H1 (cell line): ENCODE measurements around the gene RTTN. TPM values are rescaled to one million over a fixed set of nuclear protein-coding genes. Genes with fewer than 3 reads are reported as not detected.

Source experiments
- CTCF ChIA-PET: fragments of 300-600 bp; sonication (Branson Sonifier 250); formaldehyde crosslinking; loops from one replicate; lab custom pipeline; 2021; ENCODE audit not compliant: partially characterized antibody; lab: Charles Lee
- POLR2A ChIA-PET: fragments of 300-600 bp; sonication (Branson Sonifier 250); formaldehyde crosslinking; loops from one replicate; lab custom pipeline; 2021; ENCODE audit warnings: inconsistent platforms; ENCODE audit not compliant: partially characterized antibody; lab: Charles Lee
- DNase-seq, 2 experiments: peaks; one replicate each; pipeline versions ENCODE4 v3.0.0 to v3.0.0-alpha.2; 2010 to 2022; ENCODE audit warnings: low spot score in 2 of 2, low read depth in 1 of 2, mixed read lengths in 1 of 2
- FAIRE-seq: peaks from 2 replicates; lab custom pipeline; 2011; peaks lifted over from hg19 to GRCh38; lab: Jason Lieb, UNC
- H2AFZ ChIP-seq: 2 replicates; pipeline ENCODE4 v1.8.1; 2012; ENCODE audit warnings: low read length, inconsistent platforms
- H2AK5ac ChIP-seq: 2 replicates; pipeline ENCODE4 v1.6.1; 2013; ENCODE audit warnings: low read depth, low read length
- H2BK120ac ChIP-seq: replicated peaks from 2 replicates; pipeline ENCODE3; 2013; ENCODE audit warnings: low read depth, low read length, inconsistent platforms
- H2BK12ac ChIP-seq: 2 replicates; pipeline ENCODE4 v1.6.1; 2013; ENCODE audit warnings: low read depth, low read length
- H2BK15ac ChIP-seq: 2 replicates; pipeline ENCODE4 v1.6.1; 2013; ENCODE audit warnings: low read length
- H2BK20ac ChIP-seq: 2 replicates; pipeline ENCODE4 v1.6.1; 2013; ENCODE audit warnings: low read length
- H2BK5ac ChIP-seq: 2 replicates; pipeline ENCODE4 v1.6.1; 2013; ENCODE audit warnings: low read depth, low read length
- H3K14ac ChIP-seq: 2 replicates; pipeline ENCODE4 v1.6.1; 2013; ENCODE audit warnings: inconsistent platforms; ENCODE audit not compliant: insufficient read length
- H3K18ac ChIP-seq: 2 replicates; pipeline ENCODE4 v1.6.1; 2013; ENCODE audit warnings: low read length; ENCODE audit errors: extremely low read depth
- H3K23ac ChIP-seq: 2 replicates; pipeline ENCODE4 v1.6.1; 2013; ENCODE audit warnings: inconsistent platforms; ENCODE audit not compliant: insufficient read length
- H3K23me2 ChIP-seq: 2 replicates; pipeline ENCODE4 v1.6.1; 2013; ENCODE audit warnings: low read depth, low read length
- H3K27ac ChIP-seq: 2 replicates; pipeline ENCODE4 v1.6.1; 2011; ENCODE audit warnings: low read depth, low read length, inconsistent platforms
- H3K27me3 ChIP-seq, 4 experiments: replicated peaks in 1 of 4; 1 replicate in 1 of 4; 2 replicates in 3 of 4; pipeline versions ENCODE4 v1.6.1 to v1.8.1; 2011 to 2013; ENCODE audit warnings: low read length in 3 of 4, mild to moderate bottlenecking in 3 of 4, inconsistent platforms in 2 of 4, mixed read lengths in 2 of 4, moderate library complexity in 1 of 4; ENCODE audit not compliant: control insufficient read depth in 3 of 4, insufficient read depth in 3 of 4; ENCODE audit errors: extremely low read depth in 1 of 4
- H3K36me3 ChIP-seq, 4 experiments: 2 replicates each; pipeline versions ENCODE4 v1.6.1 to v1.8.1; 2011 to 2013; ENCODE audit warnings: mild to moderate bottlenecking in 4 of 4, low read length in 3 of 4, moderate library complexity in 2 of 4, control low read depth in 1 of 4, inconsistent platforms in 1 of 4; ENCODE audit not compliant: insufficient read depth in 4 of 4, control insufficient read depth in 2 of 4
- H3K4ac ChIP-seq: replicated peaks from 2 replicates; pipeline ENCODE3; 2013; ENCODE audit warnings: low read length, low read depth, mixed read lengths, inconsistent platforms; ENCODE audit not compliant: insufficient read length
- H3K4me1 ChIP-seq, 4 experiments: replicated peaks in 1 of 4; 1 replicate in 1 of 4; 2 replicates in 3 of 4; pipeline versions ENCODE4 v1.6.1 to v1.8.1; 2011 to 2013; ENCODE audit warnings: low read length in 3 of 4, inconsistent platforms in 2 of 4, mixed read lengths in 1 of 4; ENCODE audit not compliant: insufficient read depth in 4 of 4, control insufficient read depth in 3 of 4
- H3K4me2 ChIP-seq, 2 experiments: 2 replicates each; pipeline versions ENCODE4 v1.6.1 to v1.8.1; 2011 to 2013; ENCODE audit warnings: low read depth in 2 of 2, low read length in 2 of 2, control low read depth in 1 of 2, inconsistent platforms in 1 of 2, mild to moderate bottlenecking in 1 of 2; ENCODE audit not compliant: insufficient read depth in 1 of 2
- H3K4me3 ChIP-seq, 4 experiments: fragments of 200-600, 300-600 bp in 1 of 4; sonication (generic), shearing (Covaris generic), sonication (Bioruptor Twin) in 1 of 4; 2 replicates each; pipeline versions ENCODE4 v1.5.1 to v1.8.1; 2011 to 2016; ENCODE audit warnings: low read length in 4 of 4, low read depth in 3 of 4, control low read depth in 2 of 4, inconsistent platforms in 2 of 4, mild to moderate bottlenecking in 2 of 4, mixed read lengths in 1 of 4, moderate library complexity in 1 of 4; ENCODE audit not compliant: insufficient read depth in 2 of 4; ENCODE audit errors: extremely low read depth in 1 of 4
- H3K56ac ChIP-seq: replicated peaks from 2 replicates; pipeline ENCODE3; 2013; ENCODE audit warnings: low read depth, mild to moderate bottlenecking, mixed read lengths, low read length, inconsistent platforms; ENCODE audit not compliant: insufficient read length
- H3K79me1 ChIP-seq: 2 replicates; pipeline ENCODE4 v1.6.1; 2013; ENCODE audit warnings: low read depth, low read length, control low read depth
- H3K79me2 ChIP-seq, 2 experiments: 2 replicates each; pipeline versions ENCODE4 v1.6.1 to v1.8.1; 2012 to 2013; ENCODE audit warnings: low read length in 2 of 2, mild to moderate bottlenecking in 2 of 2, inconsistent platforms in 1 of 2; ENCODE audit not compliant: insufficient read depth in 2 of 2, control insufficient read depth in 1 of 2
- H3K9ac ChIP-seq, 4 experiments: replicated peaks in 1 of 4; 1 replicate in 1 of 4; 2 replicates in 3 of 4; pipeline versions ENCODE4 v1.6.1 to v1.8.1; 2011 to 2013; ENCODE audit warnings: low read depth in 3 of 4, low read length in 3 of 4, control low read depth in 2 of 4, mild to moderate bottlenecking in 2 of 4, moderate library complexity in 2 of 4, inconsistent platforms in 1 of 4; ENCODE audit errors: extremely low read depth in 1 of 4
- H3K9me3 ChIP-seq, 2 experiments: 2 replicates each; pipeline versions ENCODE4 v1.6.1 to v1.8.1; 2012 to 2013; ENCODE audit warnings: mild to moderate bottlenecking in 2 of 2, moderate library complexity in 2 of 2, control low read depth in 1 of 2, inconsistent platforms in 1 of 2, low read depth in 1 of 2, low read length in 1 of 2, mixed read lengths in 1 of 2; ENCODE audit not compliant: insufficient read depth in 2 of 2
- H4K20me1 ChIP-seq, 2 experiments: replicated peaks in 1 of 2; 2 replicates each; pipeline versions ENCODE3 to v1.8.1; 2011 to 2013; ENCODE audit warnings: inconsistent platforms in 2 of 2, low read length in 2 of 2, mild to moderate bottlenecking in 1 of 2; ENCODE audit not compliant: insufficient read depth in 2 of 2, control insufficient read depth in 1 of 2
- H4K5ac ChIP-seq: 2 replicates; pipeline ENCODE4 v1.6.1; 2013; ENCODE audit warnings: low read length, low read depth, mixed read lengths, inconsistent platforms; ENCODE audit not compliant: insufficient read length
- H4K8ac ChIP-seq: 2 replicates; pipeline ENCODE4 v1.8.0; 2013; ENCODE audit warnings: mild to moderate bottlenecking, moderate library complexity, low read length, inconsistent platforms; ENCODE audit not compliant: insufficient read depth; ENCODE audit errors: extremely low read depth
- H4K91ac ChIP-seq: replicated peaks from 2 replicates; pipeline ENCODE3; 2013; ENCODE audit warnings: low read length, mixed read lengths, inconsistent platforms; ENCODE audit not compliant: insufficient read length
- ATF3 ChIP-seq: IDR thresholded peaks from 2 replicates; pipeline ENCODE4 v1.6.1; 2011; ENCODE audit warnings: low read depth, mild to moderate bottlenecking, low read length; ENCODE audit not compliant: insufficient read depth
- CBX5 ChIP-seq: fragments of 300-800, 300-1000 bp; sonication (generic); IDR thresholded peaks from 2 replicates; pipeline ENCODE4 v1.7.1; 2016; ENCODE audit warnings: antibody characterized with exemption, low read length, low read depth
- CHD2 ChIP-seq: IDR thresholded peaks from 2 replicates; pipeline ENCODE4 v1.6.1; 2012; ENCODE audit warnings: low read length, improper control_type of control experiment
- CTCF ChIP-seq, 3 experiments: IDR thresholded peaks; 1 replicate in 2 of 3; 2 replicates in 1 of 3; pipeline versions ENCODE4 v1.5.1 to v1.6.1; 2011; ENCODE audit warnings: low read length in 3 of 3, mild to moderate bottlenecking in 3 of 3, inconsistent platforms in 2 of 3, low read depth in 1 of 3, moderate library complexity in 1 of 3; ENCODE audit not compliant: insufficient read depth in 1 of 3; ENCODE audit errors: control extremely low read depth in 1 of 3
- KDM4A ChIP-seq: IDR thresholded peaks from one replicate; pipeline ENCODE4 v1.7.1; 2012; ENCODE audit warnings: low read depth, mild to moderate bottlenecking, moderate library complexity, low read length, inconsistent platforms; ENCODE audit not compliant: severe bottlenecking
- MAX ChIP-seq: IDR thresholded peaks from 2 replicates; pipeline ENCODE4 v1.6.1; 2012; ENCODE audit warnings: inconsistent platforms
- SRF ChIP-seq: IDR thresholded peaks from 2 replicates; pipeline ENCODE4 v1.6.1; 2011; ENCODE audit warnings: mild to moderate bottlenecking, low read depth, low read length, moderate library complexity
- TAF1 ChIP-seq: IDR thresholded peaks from 2 replicates; pipeline ENCODE4 v1.6.1; 2011; ENCODE audit warnings: mild to moderate bottlenecking, low read depth, low read length
- TBP ChIP-seq: IDR thresholded peaks from 2 replicates; pipeline ENCODE4 v1.6.1; 2011; ENCODE audit warnings: low read depth, low read length, improper control_type of control experiment
- WGBS, 2 experiments: shearing (Covaris generic) in 1 of 2; methylation state at CpG; one replicate each; pipeline versions ENCODE4 v1.1.6 to v1.1.7; 2013 to 2015; ENCODE audit warnings: low lambda C conversion rate in 2 of 2, mixed read lengths in 2 of 2, inconsistent platforms in 1 of 2, low coverage in 1 of 2, missing lambda C conversion rate in 1 of 2; ENCODE audit not compliant: insufficient replicate concordance in 2 of 2, insufficient coverage in 1 of 2, insufficient read length in 1 of 2; ENCODE audit errors: extremely low coverage in 1 of 2, missing lambda C conversion rate in 1 of 2; 5-methylcytosine and 5-hydroxymethylcytosine counted together
- polyA plus RNA-seq, 7 experiments: library from polyadenylated mRNA; depleted of rRNA in 3 of 7; stranded (reverse) in 5 of 7; unstranded in 2 of 7; fragments of >200 nt in 5 of 7; fragments of 200-250 nt in 2 of 7; gene quantifications; 1 replicate in 5 of 7; 2 replicates in 1 of 7; 4 replicates in 1 of 7; pipeline versions ENCODE4 v1.2.1 to v1.2.3, GENCODE V29; 2011 to 2013; ENCODE audit warnings: missing spikeins in 2 of 7, mixed read lengths in 2 of 7
- total RNA-seq: library from RNA; stranded (reverse); fragmentation: NEBNext Ultra II Directional; extraction: Animal tissue kit (Norgen Biotek cat#: 25700); gene quantifications from 2 replicates; pipeline ENCODE4 v1.2.1, GENCODE V29; 2021

The RTTN gene
- total and polyA plus RNA-seq, 2 of the 8 experiments (the other 6 are each of a cell fraction or from before 2014, with no cell fraction given), result 9.1 to 21.4 TPM

- H3K27me3 ChIP-seq, result no peaks in the 10 kb centered on the region
- FAIRE-seq, result no peak
- no peaks in the 10 kb centered on the region for H3K23me2 ChIP-seq
- H2BK20ac ChIP-seq, result no peak overlapping the region
- H2BK120ac ChIP-seq, result no peak overlapping the region
- no peak overlapping the region for H2BK15ac ChIP-seq
- H2AFZ ChIP-seq, result peak overlapping the region; percentile 37; the same call in 1 of the 2 replicates
- no peaks in the 10 kb centered on the region for H4K20me1 ChIP-seq
- H3K9ac ChIP-seq, result no peak overlapping the region
- peak overlapping the region in 1 of 2 experiments; percentile 51; a peak in 1 of 4 replicates for H3K4me2 ChIP-seq
- ChIA-PET POLR2A (no interaction called here), CTCF (no interaction called here)
- no peak overlapping the region for H2BK5ac ChIP-seq
- TF ChIP-seq SRF (no peak), TAF1 (no peak), MAX (no peak), CHD2 (no peak), TBP (no peak), CTCF (IDR thresholded peaks at IDR 0.05; ENCODE audit: control extremely low read depth in 1 of 3, insufficient read depth in 1 of 3, low read depth in 1 of 3, low read length in 3 of 3) (no peak), ATF3 (no peak), CBX5 (no peak), KDM4A (no peak)
- H3K4me3 ChIP-seq, result peak overlapping the region in 1 of 4 experiments; percentile 26; a peak in 1 of 8 replicates
- H4K8ac ChIP-seq, result no peak overlapping the region
- H3K27ac ChIP-seq, result no peak overlapping the region
- no peaks in the 10 kb centered on the region for H3K79me1 ChIP-seq
- 88% methylated on average over 5 of the region's 5 CpGs; no CpG with 5 or more reads in 1 of the 2 experiments for WGBS, 2 experiments
- H3K9me3 ChIP-seq, result no peaks in the 10 kb centered on the region
- H3K18ac ChIP-seq, result no peak overlapping the region
- DNase-seq, result no peak
- H3K23ac ChIP-seq, result no peak overlapping the region
- H4K91ac ChIP-seq, result no peak overlapping the region
- H3K79me2 ChIP-seq, result no peaks in the 10 kb centered on the region
- no peak overlapping the region for H3K56ac ChIP-seq
- no peak overlapping the region for H4K5ac ChIP-seq
- H3K36me3 ChIP-seq, result no peaks in the 10 kb centered on the region
- no peak overlapping the region for H3K4ac ChIP-seq
- no peak overlapping the region for H2BK12ac ChIP-seq
- H2AK5ac ChIP-seq, result no peak overlapping the region
- H3K4me1 ChIP-seq, result peaks cover 0 to 9% (median 3%) of the 10 kb centered on the region in 4 experiments; a peak in 3 of 7 replicates
- no peak overlapping the region for H3K14ac ChIP-seq
Measured at GRCh38 chr18:70220628-70221027, 15.1 kb upstream of the RTTN start.
